ENCODE data around the gene NRXN3. TPM values are rescaled to one million over a fixed set of nuclear protein-coding genes. Genes with fewer than 3 reads are reported as not detected.

Gene NRXN3
- total RNA-seq, 1 donor from 2014 or later = 18.0 TPM

GRCh38 chr14:78992867-78993266 lies 822.7 kb downstream of the NRXN3 start:
- H3K36me3 Mint-ChIP-seq (ENCODE audit: low read depth, unreplicated experiment) = no peaks in the 10 kb centered on the region
- Histone ChIP-seq H2AFZ (ENCODE audit: low read depth, low read length) (no peak overlapping the region), H3K27me3 (ENCODE audit: insufficient read depth, low read length) (no peaks in the 10 kb centered on the region), H3K9ac (ENCODE audit: low read length) (no peak overlapping the region), H4K20me1 (ENCODE audit: insufficient read depth, low read length) (no peaks in the 10 kb centered on the region), H3K4me1 (ENCODE audit: insufficient read depth, low read length) (no peaks in the 10 kb centered on the region), H3K4me2 (ENCODE audit: low read length) (no peak overlapping the region), H3K27ac (ENCODE audit: low read depth, low read length) (no peak overlapping the region), H3K79me2 (ENCODE audit: insufficient read depth, low read length) (no peaks in the 10 kb centered on the region), H3K36me3 (ENCODE audit: insufficient read depth, low read length) (no peaks in the 10 kb centered on the region), H3K4me3 (ENCODE audit: insufficient read depth, low read depth, low read length) (no peak overlapping the region), H3K9me3 (ENCODE audit: insufficient read depth, low read depth, low read length) (no peaks in the 10 kb centered on the region)
- peaks cover 3% of the 10 kb centered on the region for H3K27me3 Mint-ChIP-seq (ENCODE audit: low read depth, unreplicated experiment)
- DNase-seq (ENCODE audit: low read depth) (no peak), FAIRE-seq (no peak)
- no peak overlapping the region for H3K27ac Mint-ChIP-seq (ENCODE audit: unreplicated experiment)
- no peaks in the 10 kb centered on the region for H3K9me3 Mint-ChIP-seq (ENCODE audit: unreplicated experiment)
- TF ChIP-seq CTCF (IDR thresholded peaks at IDR 0.05; ENCODE audit: insufficient read depth, low read depth, low read length) (no peak), EZH2 (IDR thresholded peaks at IDR 0.05; ENCODE audit: insufficient read depth, low read length) (no peak)
- H3K4me3 Mint-ChIP-seq (ENCODE audit: unreplicated experiment) = no peak overlapping the region
- peaks cover 1% of the 10 kb centered on the region for H3K4me1 Mint-ChIP-seq (ENCODE audit: low read depth, unreplicated experiment)

DNA sequence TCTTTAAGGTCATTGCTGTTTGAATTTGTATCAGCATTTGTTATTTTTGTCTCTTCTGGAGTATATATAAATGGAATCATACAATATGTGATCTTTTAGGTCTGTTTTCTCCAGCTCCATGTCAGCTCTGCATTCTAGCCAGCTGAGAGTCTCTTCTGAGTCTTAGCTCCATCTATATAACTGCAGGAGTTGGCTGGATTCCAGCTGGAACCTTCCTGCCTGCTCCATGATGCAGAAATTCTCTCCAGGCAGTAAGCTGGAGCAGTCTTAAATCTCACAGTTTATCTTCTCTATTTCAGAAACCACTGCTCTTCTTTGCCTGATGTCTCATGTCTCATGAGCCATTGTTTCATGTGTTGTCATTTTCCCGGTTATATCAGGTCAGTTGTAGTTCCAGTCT lies 827.6 kb downstream of the NRXN3 start:
- no peaks in the 10 kb centered on the region for H3K9me3 Mint-ChIP-seq (ENCODE audit: unreplicated experiment)
- Histone ChIP-seq H3K4me1 (ENCODE audit: insufficient read depth, low read length) (no peaks in the 10 kb centered on the region), H3K9me3 (ENCODE audit: insufficient read depth, low read depth, low read length) (no peaks in the 10 kb centered on the region), H3K9ac (ENCODE audit: low read length) (no peak overlapping the region), H2AFZ (ENCODE audit: low read depth, low read length) (no peak overlapping the region), H3K79me2 (ENCODE audit: insufficient read depth, low read length) (no peaks in the 10 kb centered on the region), H3K27me3 (ENCODE audit: insufficient read depth, low read length) (no peaks in the 10 kb centered on the region), H3K4me2 (ENCODE audit: low read length) (no peak overlapping the region), H3K27ac (ENCODE audit: low read depth, low read length) (no peak overlapping the region), H3K4me3 (ENCODE audit: insufficient read depth, low read depth, low read length) (no peak overlapping the region), H3K36me3 (ENCODE audit: insufficient read depth, low read length) (no peaks in the 10 kb centered on the region), H4K20me1 (ENCODE audit: insufficient read depth, low read length) (no peaks in the 10 kb centered on the region)
- DNase-seq (ENCODE audit: low read depth) = peak; percentile 35
- TF ChIP-seq CTCF (IDR thresholded peaks at IDR 0.05; ENCODE audit: insufficient read depth, low read depth, low read length) (no peak), EZH2 (IDR thresholded peaks at IDR 0.05; ENCODE audit: insufficient read depth, low read length) (no peak)
- peaks cover 1% of the 10 kb centered on the region for H3K4me1 Mint-ChIP-seq (ENCODE audit: low read depth, unreplicated experiment)
- H3K27ac Mint-ChIP-seq (ENCODE audit: unreplicated experiment) = no peak overlapping the region
- H3K4me3 Mint-ChIP-seq (ENCODE audit: unreplicated experiment) = no peak overlapping the region
- no peaks in the 10 kb centered on the region for H3K36me3 Mint-ChIP-seq (ENCODE audit: low read depth, unreplicated experiment)
- H3K27me3 Mint-ChIP-seq (ENCODE audit: low read depth, unreplicated experiment) = peaks cover 2% of the 10 kb centered on the region
- FAIRE-seq = no peak

GRCh38 chr14:79009286-79009685 lies 839.1 kb downstream of the NRXN3 start:
- H3K27me3 Mint-ChIP-seq (ENCODE audit: low read depth, unreplicated experiment) = no peaks in the 10 kb centered on the region
- H3K79me2 ChIP-seq (ENCODE audit: insufficient read depth, low read length) = no peaks in the 10 kb centered on the region
- no peak overlapping the region for H2AFZ ChIP-seq (ENCODE audit: low read depth, low read length)
- H3K4me1 Mint-ChIP-seq (ENCODE audit: low read depth, unreplicated experiment) = peaks cover 11% of the 10 kb centered on the region
- no peaks in the 10 kb centered on the region for H3K27me3 ChIP-seq (ENCODE audit: insufficient read depth, low read length)
- no peak overlapping the region for H3K27ac Mint-ChIP-seq (ENCODE audit: unreplicated experiment)
- FAIRE-seq = no peak
- no peaks in the 10 kb centered on the region for H3K9me3 ChIP-seq (ENCODE audit: insufficient read depth, low read depth, low read length)
- DNase-seq (ENCODE audit: low read depth) = peak; percentile 72
- no peak overlapping the region for H3K27ac ChIP-seq (ENCODE audit: low read depth, low read length)
- H3K4me3 Mint-ChIP-seq (ENCODE audit: unreplicated experiment) = no peak overlapping the region
- no peaks in the 10 kb centered on the region for H3K36me3 ChIP-seq (ENCODE audit: insufficient read depth, low read length)
- no peaks in the 10 kb centered on the region for H4K20me1 ChIP-seq (ENCODE audit: insufficient read depth, low read length)
- H3K4me2 ChIP-seq (ENCODE audit: low read length) = no peak overlapping the region
- H3K4me3 ChIP-seq (ENCODE audit: insufficient read depth, low read depth, low read length) = no peak overlapping the region
- no peaks in the 10 kb centered on the region for H3K9me3 Mint-ChIP-seq (ENCODE audit: unreplicated experiment)
- H3K36me3 Mint-ChIP-seq (ENCODE audit: low read depth, unreplicated experiment) = no peaks in the 10 kb centered on the region
- H3K4me1 ChIP-seq (ENCODE audit: insufficient read depth, low read length) = peaks cover 5% of the 10 kb centered on the region
- no peak overlapping the region for H3K9ac ChIP-seq (ENCODE audit: low read length)
- TF ChIP-seq CTCF (IDR thresholded peaks at IDR 0.05; ENCODE audit: insufficient read depth, low read depth, low read length) = no peak
- TF ChIP-seq EZH2 (IDR thresholded peaks at IDR 0.05; ENCODE audit: insufficient read depth, low read length) = no peak

Data from astrocyte (in vitro differentiated cells and primary cell).